Stimulated activated CD4-positive, alpha-beta T cell treated with anti-CD3 and anti-CD28 coated beads, Interleukin-1b, Interleukin-23, amount 100 ng/mL, for 48 hours (primary cell): ENCODE data around the gene PNPLA6.
A peak's percentile ranks its signal among the peaks of the same experiment; 100 is the strongest.

Experiments
- DNase-seq: peaks from one replicate; pipeline ENCODE4 v3.0.0-alpha.2; 2020

PNPLA6 gene

GRCh38 chr19:7535047-7535997 is at the start of gene PNPLA6:
TSS of gene PNPLA6 (plus strand) at chr19:7535717. CDS start at chr19:7535789, 72 bp downstream.
- peak; percentile 92 for DNase-seq

- DNase-seq, result no peak
These were observed 48.6 kb upstream of the PNPLA6 start for GRCh38 chr19:7486923-7487322.

GRCh38 chr19:7488736-7489353 is 46.7 kb upstream of the PNPLA6 start, which contains the start of gene PEX11G:
TSS of gene PEX11G (minus strand) at chr19:7489035. CDS start at chr19:7489010, 25 bp downstream.
- DNase-seq, result peak; percentile 89

- DNase-seq, result no peak
These were observed 45.9 kb upstream of the PNPLA6 start for GRCh38 chr19:7489609-7490044.

- peak; percentile 77 for DNase-seq
These were observed 43.4 kb upstream of the PNPLA6 start for GRCh38 chr19:7492142-7492541.

- no peak for DNase-seq
These were observed 43.0 kb upstream of the PNPLA6 start for GRCh38 chr19:7492558-7492957.

GRCh38 chr19:7494416-7495098 is 41.0 kb upstream of the PNPLA6 start:
- no peak for DNase-seq

GRCh38 chr19:7497292-7497691 is 38.2 kb upstream of the PNPLA6 start:
- DNase-seq, result no peak

GRCh38 chr19:7500811-7501450 is 34.6 kb upstream of the PNPLA6 start:
- peak; percentile 68 for DNase-seq

GRCh38 chr19:7502552-7502951 is 33.0 kb upstream of the PNPLA6 start:
- DNase-seq, result no peak

GRCh38 chr19:7504684-7505083 is 30.8 kb upstream of the PNPLA6 start:
- DNase-seq, result no peak

- no peak for DNase-seq
These were observed 30.2 kb upstream of the PNPLA6 start for GRCh38 chr19:7505288-7505681.

- peak; percentile 51 for DNase-seq
These were observed 29.7 kb upstream of the PNPLA6 start for GRCh38 chr19:7505682-7506384.

- peak; percentile 77 for DNase-seq
These were observed 28.9 kb upstream of the PNPLA6 start for GRCh38 chr19:7506385-7507328.

GRCh38 chr19:7507884-7508283 is 27.6 kb upstream of the PNPLA6 start:
- DNase-seq, result peak; percentile 35

GRCh38 chr19:7509625-7510024 is 25.9 kb upstream of the PNPLA6 start:
- no peak for DNase-seq

GRCh38 chr19:7512400-7512851 is 23.1 kb upstream of the PNPLA6 start:
- DNase-seq, result no peak

- DNase-seq, result no peak
These were observed 21.5 kb upstream of the PNPLA6 start for GRCh38 chr19:7513809-7514642.

- no peak for DNase-seq
These were observed 20.3 kb upstream of the PNPLA6 start for GRCh38 chr19:7515110-7515644.
